Left ventricle myocardium inferior (tissue), 1 donor: Measurements from ENCODE around the gene CRY1. TPM values are rescaled to one million over a fixed set of nuclear protein-coding genes. Genes with fewer than 3 reads are reported as not detected.
A peak's percentile ranks its signal among the peaks of the same experiment; 100 is the strongest.

ENCODE experiments used
- DNase-seq: peaks from one replicate; pipeline ENCODE4 v3.0.0-alpha.2; 2020
- H3K27ac ChIP-seq: fragments of 200-600 bp; replicated peaks from 2 replicates; pipeline ENCODE4 v1.8.0; 2021
- H3K27me3 ChIP-seq: fragments of 200-600 bp; 2 replicates; pipeline ENCODE4 v1.8.0; 2021; ENCODE audit warnings: low read depth
- H3K36me3 ChIP-seq: fragments of 200-600 bp; 2 replicates; pipeline ENCODE4 v1.8.0; 2021
- H3K4me1 ChIP-seq: fragments of 200-600 bp; 2 replicates; pipeline ENCODE4 v1.8.0; 2021
- H3K4me3 ChIP-seq: fragments of 200-600 bp; 2 replicates; pipeline ENCODE4 v1.8.0; 2021; ENCODE audit warnings: mild to moderate bottlenecking, moderate library complexity
- H3K9me3 ChIP-seq: fragments of 200-600 bp; replicated peaks from 2 replicates; pipeline ENCODE4 v1.8.0; 2021
- intact Hi-C: fragments of 100-400 bp; cut with micrococcal nuclease; formaldehyde crosslinking; loops from one replicate; pipeline ENCODE4 v1.11.0; 2022
- total RNA-seq: library from RNA; stranded (reverse); fragmentation: NEBNext Ultra II Directional; extraction: Animal tissue kit (Norgen Biotek cat#: 25700); gene quantifications from one replicate; pipeline ENCODE4 v1.2.1, GENCODE V29; 2021
- TF ChIP-seq, protein P1 (sequence below): fragments of 200-600 bp; IDR thresholded peaks from 2 replicates; pipeline ENCODE4 v1.8.0; 2021; ENCODE audit warnings: antibody characterized with exemption, mild to moderate bottlenecking, borderline replicate concordance
- donor health status: DM: no; HTN: yes; CAD: no; lungs with severe emphysema.

The CRY1 gene
- total RNA-seq, 1 donor from 2014 or later: 10.0 TPM

DNA sequence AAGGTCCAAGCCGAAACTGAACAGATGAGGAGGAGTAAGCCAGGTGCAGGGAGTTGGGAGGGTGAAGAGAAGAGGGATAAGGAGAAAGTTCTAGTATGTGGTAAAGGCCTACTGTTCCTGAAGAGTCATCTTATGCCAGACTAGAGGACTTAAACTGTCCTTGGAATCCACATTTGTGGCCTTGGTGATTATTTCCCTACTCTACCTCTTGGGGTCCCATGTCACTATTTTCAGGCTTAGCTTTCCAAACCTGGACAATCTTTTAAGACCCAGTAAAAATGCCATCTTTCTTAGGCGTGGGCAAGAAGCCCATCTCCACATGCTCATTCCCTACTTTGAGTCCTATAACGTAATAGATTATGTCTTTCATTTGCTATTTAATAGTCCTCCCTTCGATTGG is 40.1 kb upstream of the CRY1 start:
- TF ChIP-seq, protein P1, sequence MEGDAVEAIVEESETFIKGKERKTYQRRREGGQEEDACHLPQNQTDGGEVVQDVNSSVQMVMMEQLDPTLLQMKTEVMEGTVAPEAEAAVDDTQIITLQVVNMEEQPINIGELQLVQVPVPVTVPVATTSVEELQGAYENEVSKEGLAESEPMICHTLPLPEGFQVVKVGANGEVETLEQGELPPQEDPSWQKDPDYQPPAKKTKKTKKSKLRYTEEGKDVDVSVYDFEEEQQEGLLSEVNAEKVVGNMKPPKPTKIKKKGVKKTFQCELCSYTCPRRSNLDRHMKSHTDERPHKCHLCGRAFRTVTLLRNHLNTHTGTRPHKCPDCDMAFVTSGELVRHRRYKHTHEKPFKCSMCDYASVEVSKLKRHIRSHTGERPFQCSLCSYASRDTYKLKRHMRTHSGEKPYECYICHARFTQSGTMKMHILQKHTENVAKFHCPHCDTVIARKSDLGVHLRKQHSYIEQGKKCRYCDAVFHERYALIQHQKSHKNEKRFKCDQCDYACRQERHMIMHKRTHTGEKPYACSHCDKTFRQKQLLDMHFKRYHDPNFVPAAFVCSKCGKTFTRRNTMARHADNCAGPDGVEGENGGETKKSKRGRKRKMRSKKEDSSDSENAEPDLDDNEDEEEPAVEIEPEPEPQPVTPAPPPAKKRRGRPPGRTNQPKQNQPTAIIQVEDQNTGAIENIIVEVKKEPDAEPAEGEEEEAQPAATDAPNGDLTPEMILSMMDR: no peak
- Histone ChIP-seq H3K4me1 (no peaks in the 10 kb centered on the region), H3K27ac (no peak overlapping the region), H3K36me3 (no peaks in the 10 kb centered on the region), H3K4me3 (no peak overlapping the region), H3K27me3 (peaks cover 5% of the 10 kb centered on the region), H3K9me3 (peaks cover 3% of the 10 kb centered on the region)
- intact Hi-C loops: loop anchor here (5.0 kb wide), 1 partner anchor 474 kb away; no protein-coding TSS in a partner anchor
- DNase-seq: no peak

DNA sequence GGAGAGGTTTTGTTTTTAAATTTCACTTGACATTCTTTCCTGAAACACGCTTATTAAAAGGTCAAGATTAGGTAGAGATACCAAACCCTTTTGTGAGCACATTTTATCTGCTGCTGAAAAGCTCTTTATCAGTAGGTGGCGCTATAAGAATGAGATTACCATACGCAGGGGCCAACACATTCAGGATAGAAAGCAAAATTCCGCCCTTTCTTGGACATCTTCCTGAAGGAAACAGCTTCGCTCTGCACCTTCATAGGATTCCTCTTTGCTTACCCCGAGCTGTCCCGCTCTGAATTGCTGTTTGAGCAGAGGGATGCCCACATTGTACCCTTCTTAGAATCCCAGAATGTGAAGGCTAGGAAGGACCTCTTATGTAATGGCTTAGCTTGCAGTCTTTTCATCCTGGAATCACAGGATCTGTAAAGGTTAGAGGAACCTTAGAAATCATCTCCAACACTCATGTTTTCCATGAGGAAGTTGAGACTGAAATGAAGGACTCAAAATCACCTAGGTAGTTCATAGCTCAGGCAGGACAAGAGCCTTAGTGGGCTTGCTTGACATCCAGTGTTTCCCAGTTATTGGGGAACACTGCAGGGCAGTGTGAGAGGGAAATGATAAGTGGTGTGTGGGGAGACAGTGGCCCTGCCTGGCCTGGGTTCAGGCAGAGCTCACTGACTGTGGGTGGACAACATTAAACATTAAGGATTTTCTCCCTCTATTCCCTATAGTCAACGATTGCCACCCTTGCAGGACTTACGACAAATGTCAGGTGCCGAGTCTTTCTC is 38.7 kb upstream of the CRY1 start:
- Histone ChIP-seq H3K36me3 (no peaks in the 10 kb centered on the region), H3K9me3 (peaks cover 3% of the 10 kb centered on the region), H3K4me1 (no peaks in the 10 kb centered on the region), H3K27ac (no peak overlapping the region), H3K4me3 (no peak overlapping the region), H3K27me3 (peaks cover 5% of the 10 kb centered on the region)
- no peak for DNase-seq
- intact Hi-C loops: loop anchor here (5.0 kb wide), 1 partner anchor 475 kb away; no protein-coding TSS in a partner anchor
- TF ChIP-seq, protein P1: peak; percentile 81

DNA sequence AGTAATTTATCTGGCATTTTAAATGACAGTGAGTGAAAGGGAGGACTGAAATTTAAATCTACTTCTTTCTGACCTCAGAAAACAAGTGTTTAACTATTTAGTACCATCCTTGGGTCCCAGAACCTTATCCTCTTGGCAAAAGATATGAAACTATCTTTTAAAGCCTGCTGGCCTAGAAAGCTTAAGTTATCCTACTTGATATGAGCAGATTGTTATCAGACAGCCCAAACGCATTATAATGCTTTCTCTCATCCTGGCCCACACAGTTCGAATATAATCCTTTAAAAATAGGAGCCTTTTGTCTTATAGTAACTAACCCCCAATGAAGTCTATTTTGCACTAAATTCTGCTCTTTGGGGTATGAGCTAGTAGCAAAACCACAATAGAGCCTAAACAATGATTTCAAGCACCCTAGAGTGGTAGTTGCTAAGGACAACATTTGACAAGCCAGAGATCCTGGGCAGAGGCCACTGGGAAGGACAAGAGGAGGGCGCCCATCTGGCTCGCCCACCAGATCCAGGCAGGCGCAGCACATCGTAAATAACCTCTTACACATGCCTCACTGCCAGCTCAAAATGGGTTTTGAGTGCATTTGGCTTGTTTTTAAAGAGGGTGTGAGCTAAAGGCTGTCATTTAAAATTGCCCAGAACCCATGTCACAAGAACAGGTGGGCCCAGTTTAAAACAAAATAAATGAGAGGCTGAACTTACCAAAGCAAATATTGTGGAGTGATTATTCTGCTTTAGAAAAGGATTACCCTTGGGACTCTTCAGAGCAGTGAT is 37.7 kb upstream of the CRY1 start:
- Histone ChIP-seq H3K9me3 (no peaks in the 10 kb centered on the region), H3K36me3 (no peaks in the 10 kb centered on the region), H3K4me1 (no peaks in the 10 kb centered on the region), H3K27me3 (peaks cover 5% of the 10 kb centered on the region), H3K4me3 (no peak overlapping the region), H3K27ac (no peak overlapping the region)
- intact Hi-C loops: loop anchor here (5.0 kb wide), 1 partner anchor 476 kb away; no protein-coding TSS in a partner anchor
- DNase-seq: no peak
- TF ChIP-seq, protein P1: no peak

DNA sequence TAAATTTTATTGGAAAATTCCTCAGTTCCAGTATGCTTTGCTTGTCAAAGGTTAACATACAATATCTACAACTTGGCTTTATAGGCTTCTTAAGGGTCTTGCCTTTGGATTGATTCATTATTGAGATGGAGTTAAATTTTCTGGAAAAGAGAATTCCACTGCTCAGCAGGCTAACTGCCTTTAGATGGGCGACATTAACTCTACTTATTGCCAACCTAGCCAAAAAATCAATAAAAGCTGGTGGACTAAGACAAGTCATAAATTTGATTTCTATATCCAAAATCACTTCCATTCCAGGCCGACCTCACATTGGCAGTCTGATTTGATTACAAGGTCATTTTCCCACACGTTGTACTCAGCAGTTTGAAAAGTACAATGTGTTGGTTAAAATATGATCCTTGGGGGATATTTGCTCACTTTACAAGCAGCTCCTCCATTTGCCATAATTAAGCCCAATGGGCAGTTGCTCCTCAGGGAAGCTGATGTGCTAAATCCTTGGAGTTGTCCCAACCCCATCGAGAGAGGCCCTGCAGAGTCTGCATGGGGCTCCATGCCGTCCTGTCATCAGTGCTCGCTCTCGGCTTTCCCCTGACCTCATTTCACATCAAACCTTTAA is 36.1 kb upstream of the CRY1 start:
- TF ChIP-seq, protein P1: no peak
- H3K36me3 ChIP-seq: no peaks in the 10 kb centered on the region
- H3K27me3 ChIP-seq: peaks cover 5% of the 10 kb centered on the region
- H3K4me1 ChIP-seq: no peaks in the 10 kb centered on the region
- no peaks in the 10 kb centered on the region for H3K9me3 ChIP-seq
- no peak overlapping the region for H3K4me3 ChIP-seq
- H3K27ac ChIP-seq: no peak overlapping the region
- intact Hi-C loops: no loop called here
- no peak for DNase-seq
